Colonic mucosa (tissue), 4 donors: Measurements from ENCODE around the gene UBALD1. TPM values are rescaled to one million over a fixed set of nuclear protein-coding genes. Genes with fewer than 3 reads are reported as not detected.

Experiments used
- DNase-seq: peaks from one replicate; pipeline ENCODE4 v3.0.0-alpha.2; 2020
- H3K27ac ChIP-seq: fragments of 200-600 bp; one replicate; pipeline ENCODE4 v1.8.0; 2021
- H3K27me3 ChIP-seq: fragments of 200-600 bp; one replicate; pipeline ENCODE4 v1.8.0; 2021
- H3K36me3 ChIP-seq: fragments of 200-600 bp; one replicate; pipeline ENCODE4 v1.8.0; 2021
- H3K4me1 ChIP-seq: fragments of 200-600 bp; one replicate; pipeline ENCODE4 v1.8.0; 2021; ENCODE audit warnings: mild to moderate bottlenecking
- H3K4me3 ChIP-seq: fragments of 200-600 bp; one replicate; pipeline ENCODE4 v1.8.0; 2021
- H3K9ac ChIP-seq, 2 donors: one replicate each; pipeline ENCODE4 v1.7.0; 2013; ENCODE audit warnings: control low read depth in 2 of 2, low read depth in 2 of 2, low read length in 2 of 2
- H3K9me3 ChIP-seq: fragments of 200-600 bp; one replicate; pipeline ENCODE4 v1.8.0; 2021
- intact Hi-C: fragments of 100-400 bp; cut with DNase I; formaldehyde crosslinking; loops from one replicate; pipeline ENCODE4 v1.14.1; 2022
- total RNA-seq, 2 donors: library from RNA; stranded (reverse); fragmentation: NEBNext Ultra II Directional in 1 of 2; extraction: Animal tissue kit (Norgen Biotek cat#: 25700) in 1 of 2; gene quantifications; one replicate each; pipeline ENCODE4 v1.2.1, GENCODE V29; 2021
- TF ChIP-seq, protein P1 (sequence below): fragments of 200-600 bp; IDR thresholded peaks from one replicate; pipeline ENCODE4 v1.8.0; 2022; ENCODE audit warnings: antibody characterized with exemption, mild to moderate bottlenecking
- donor health status: healthy.
- donor health status: DM: no; HTN: no; CAD: no.
- donor health status: DM: no; HTN: no; CAD: no.

UBALD1 gene
- total RNA-seq, 2 donors from 2014 or later: 19.4 to 20.2 TPM

DNA sequence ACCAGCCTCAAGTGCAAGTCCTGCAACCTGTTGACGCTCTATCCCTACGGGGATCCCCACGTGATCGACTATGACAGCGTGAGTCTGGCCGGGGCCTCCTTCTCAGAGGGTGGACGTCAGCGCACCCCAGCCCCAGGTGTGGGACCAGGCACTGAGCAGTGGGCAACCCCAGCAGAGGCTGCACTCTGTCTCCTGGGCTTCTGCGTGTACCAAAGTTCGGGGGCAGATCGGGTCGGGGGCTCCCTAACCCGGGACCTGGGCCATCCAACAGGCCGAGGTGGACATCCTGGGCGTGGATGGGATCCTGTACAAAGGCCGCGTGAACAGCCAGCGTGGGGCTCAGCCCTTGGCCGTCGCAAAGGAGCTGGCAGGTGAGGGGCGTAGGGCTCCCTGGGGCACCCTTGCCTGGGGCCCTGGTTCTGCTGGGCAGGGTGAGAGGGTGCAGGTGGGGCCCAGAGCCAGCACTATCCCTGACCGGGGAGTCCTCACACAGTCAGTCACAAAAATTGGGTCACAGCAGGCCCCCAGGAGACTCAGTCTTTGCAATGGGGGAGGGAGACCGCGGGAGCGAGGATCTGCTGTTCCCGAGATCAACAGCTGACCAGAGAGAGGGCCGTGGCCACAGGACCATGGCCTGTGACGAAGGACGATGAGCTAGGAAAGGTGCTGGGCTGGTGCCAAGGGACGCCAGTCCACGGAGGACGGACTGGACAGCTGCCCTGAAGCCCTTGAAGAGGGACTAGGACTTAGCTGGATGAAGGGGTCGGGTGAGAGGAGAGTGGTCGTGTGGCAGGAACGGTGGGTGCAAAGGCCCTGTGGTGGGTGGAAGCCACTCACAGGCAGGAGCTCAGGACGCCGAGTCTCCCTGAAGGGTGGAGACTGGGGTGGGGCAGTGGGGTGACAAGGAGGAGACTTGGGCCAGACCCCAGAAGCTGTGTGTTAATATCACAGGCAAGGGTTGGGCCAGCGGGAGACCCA lies 20.0 kb downstream of the UBALD1 start:
- no peak overlapping the region for H3K4me3 ChIP-seq
- DNase-seq: no peak
- intact Hi-C loops: no loop called here
- H3K36me3 ChIP-seq: no peaks in the 10 kb centered on the region
- no peaks in the 10 kb centered on the region for H3K9me3 ChIP-seq
- no peaks in the 10 kb centered on the region for H3K27me3 ChIP-seq
- no peak overlapping the region for H3K9ac ChIP-seq
- TF ChIP-seq, protein P1, sequence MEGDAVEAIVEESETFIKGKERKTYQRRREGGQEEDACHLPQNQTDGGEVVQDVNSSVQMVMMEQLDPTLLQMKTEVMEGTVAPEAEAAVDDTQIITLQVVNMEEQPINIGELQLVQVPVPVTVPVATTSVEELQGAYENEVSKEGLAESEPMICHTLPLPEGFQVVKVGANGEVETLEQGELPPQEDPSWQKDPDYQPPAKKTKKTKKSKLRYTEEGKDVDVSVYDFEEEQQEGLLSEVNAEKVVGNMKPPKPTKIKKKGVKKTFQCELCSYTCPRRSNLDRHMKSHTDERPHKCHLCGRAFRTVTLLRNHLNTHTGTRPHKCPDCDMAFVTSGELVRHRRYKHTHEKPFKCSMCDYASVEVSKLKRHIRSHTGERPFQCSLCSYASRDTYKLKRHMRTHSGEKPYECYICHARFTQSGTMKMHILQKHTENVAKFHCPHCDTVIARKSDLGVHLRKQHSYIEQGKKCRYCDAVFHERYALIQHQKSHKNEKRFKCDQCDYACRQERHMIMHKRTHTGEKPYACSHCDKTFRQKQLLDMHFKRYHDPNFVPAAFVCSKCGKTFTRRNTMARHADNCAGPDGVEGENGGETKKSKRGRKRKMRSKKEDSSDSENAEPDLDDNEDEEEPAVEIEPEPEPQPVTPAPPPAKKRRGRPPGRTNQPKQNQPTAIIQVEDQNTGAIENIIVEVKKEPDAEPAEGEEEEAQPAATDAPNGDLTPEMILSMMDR: no peak
- H3K27ac ChIP-seq: no peak overlapping the region
- H3K4me1 ChIP-seq: no peaks in the 10 kb centered on the region

DNA sequence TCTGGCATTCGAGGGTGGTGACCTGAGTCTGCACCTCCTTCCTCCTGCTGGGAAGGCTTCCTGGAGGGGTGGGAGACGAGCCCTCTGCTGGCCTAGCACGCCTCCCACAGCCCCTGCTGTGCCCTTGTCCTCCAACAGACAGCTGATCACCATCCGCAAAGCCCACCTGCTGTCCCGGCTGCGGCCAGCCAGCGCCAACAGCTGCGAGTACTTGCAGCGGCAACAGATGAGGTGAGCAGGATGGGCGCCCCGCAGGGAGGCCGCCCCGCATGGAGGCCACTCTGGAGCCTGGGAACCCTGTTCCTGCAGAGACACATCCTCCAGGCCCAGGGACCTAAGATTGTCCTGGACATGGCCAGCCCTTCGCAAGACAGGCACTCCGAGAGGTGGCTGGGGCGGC lies 21.6 kb downstream of the UBALD1 start:
- Histone ChIP-seq H3K9ac (no peak overlapping the region), H3K27me3 (no peaks in the 10 kb centered on the region), H3K27ac (no peak overlapping the region), H3K4me3 (no peak overlapping the region), H3K9me3 (no peaks in the 10 kb centered on the region), H3K36me3 (no peaks in the 10 kb centered on the region), H3K4me1 (no peaks in the 10 kb centered on the region)
- intact Hi-C loops: no loop called here
- TF ChIP-seq, protein P1: no peak
- no peak for DNase-seq

DNA sequence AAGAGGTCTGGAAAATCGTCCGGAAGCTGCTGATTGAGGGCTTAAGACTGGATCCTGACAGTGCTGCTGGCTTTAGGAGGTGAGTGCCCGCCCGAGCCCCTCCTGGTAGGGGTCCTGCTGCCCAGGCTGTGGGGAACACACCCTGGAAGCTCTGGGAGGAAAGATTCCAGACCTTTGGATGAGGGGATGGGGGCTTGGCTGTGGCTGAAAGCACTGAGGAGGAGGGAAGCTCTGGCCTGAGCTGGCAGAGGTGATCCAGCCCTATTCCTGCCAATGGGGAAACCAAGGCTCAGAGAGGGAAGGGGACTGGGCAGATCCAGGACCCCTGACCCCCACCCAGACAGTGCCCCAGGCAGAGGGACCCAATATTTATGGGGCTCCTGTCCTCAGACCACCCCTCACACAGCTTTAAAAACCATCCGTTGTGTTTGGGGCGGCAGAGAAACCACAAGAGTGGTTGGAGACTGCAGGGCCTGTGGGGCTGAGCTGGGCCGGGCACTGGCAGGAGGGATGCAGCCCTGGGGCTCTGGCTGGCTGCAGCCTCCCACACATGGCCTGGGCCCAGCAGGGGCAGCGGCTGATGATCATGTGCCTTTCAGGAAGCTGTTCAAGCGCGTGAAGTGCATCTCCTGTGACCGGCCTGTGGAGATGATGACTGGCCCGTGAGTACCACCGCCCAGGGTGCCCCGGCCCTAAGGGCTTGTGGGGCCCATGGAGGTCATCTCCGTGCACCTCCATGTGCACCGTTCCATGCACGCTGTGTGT lies 22.8 kb downstream of the UBALD1 start:
- no peaks in the 10 kb centered on the region for H3K27me3 ChIP-seq
- intact Hi-C loops: no loop called here
- no peak overlapping the region for H3K4me3 ChIP-seq
- no peaks in the 10 kb centered on the region for H3K9me3 ChIP-seq
- no peak overlapping the region for H3K27ac ChIP-seq
- DNase-seq: no peak
- TF ChIP-seq, protein P1: no peak
- H3K36me3 ChIP-seq: no peaks in the 10 kb centered on the region
- H3K9ac ChIP-seq: no peak overlapping the region
- no peaks in the 10 kb centered on the region for H3K4me1 ChIP-seq

DNA sequence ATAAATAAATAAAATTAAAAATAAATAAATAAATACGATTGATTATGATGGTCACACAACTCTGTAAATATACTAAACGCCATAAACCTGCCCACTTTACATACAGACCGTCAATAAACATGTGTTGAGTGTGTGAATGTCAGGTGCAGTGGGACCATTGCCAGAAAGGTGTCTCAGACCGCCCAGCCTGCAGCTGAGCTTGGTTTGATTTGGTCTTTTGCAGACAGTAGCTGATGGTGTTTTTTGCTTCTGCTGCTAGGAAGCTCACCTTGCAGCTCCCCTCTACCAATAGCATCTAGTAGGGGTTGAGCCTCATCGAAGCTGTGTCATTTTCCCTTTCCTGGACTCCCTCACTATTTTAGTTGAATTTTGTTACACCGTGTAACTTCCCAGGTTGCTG lies 23.5 kb downstream of the UBALD1 start:
- intact Hi-C loops: no loop called here
- DNase-seq: no peak
- Histone ChIP-seq H3K27ac (no peak overlapping the region), H3K36me3 (no peaks in the 10 kb centered on the region), H3K27me3 (no peaks in the 10 kb centered on the region), H3K9me3 (no peaks in the 10 kb centered on the region), H3K4me3 (no peak overlapping the region), H3K9ac (no peak overlapping the region), H3K4me1 (no peaks in the 10 kb centered on the region)
- TF ChIP-seq, protein P1: no peak

DNA sequence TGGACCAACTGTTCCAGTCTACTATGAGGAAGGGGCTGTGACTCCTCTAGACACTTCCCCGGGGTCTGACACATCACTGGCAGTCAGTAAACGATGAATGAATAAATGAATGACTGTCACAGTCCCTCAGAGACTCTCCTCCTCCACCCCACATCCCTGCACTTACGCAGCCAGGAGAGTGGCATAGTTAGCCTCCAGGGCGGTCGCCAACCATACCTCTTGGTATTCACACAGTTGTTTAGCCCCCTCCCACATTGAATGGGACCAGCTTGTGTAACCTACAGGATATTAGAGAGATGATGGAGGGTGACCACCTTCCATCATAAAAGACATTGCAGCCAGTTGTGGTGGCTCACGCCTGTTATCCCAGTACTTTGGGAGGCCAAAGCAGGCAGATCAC lies 25.7 kb downstream of the UBALD1 start:
- Histone ChIP-seq H3K9me3 (no peaks in the 10 kb centered on the region), H3K27ac (no peak overlapping the region), H3K27me3 (no peaks in the 10 kb centered on the region), H3K9ac (no peak overlapping the region), H3K4me3 (no peak overlapping the region), H3K4me1 (no peaks in the 10 kb centered on the region), H3K36me3 (no peaks in the 10 kb centered on the region)
- intact Hi-C loops: no loop called here
- TF ChIP-seq, protein P1: no peak
- DNase-seq: no peak
